CD4-positive, alpha-beta T cell (primary cell): ENCODE data around the gene TACO1. TPM values are rescaled to one million over a fixed set of nuclear protein-coding genes. Genes with fewer than 3 reads are reported as not detected.

Experiments used
- ATAC-seq: fragments of 200-7000 bp; cut with Tn5 transposase; one replicate; pipeline ENCODE4 v1.10.0; 2022; ENCODE audit warnings: mild to moderate bottlenecking; ENCODE audit not compliant: poor library complexity
- CTCF ChIA-PET: fragments of 350-600 bp; sonication (Branson Sonifier 250); formaldehyde crosslinking; loops from one replicate; lab custom pipeline; 2021; ENCODE audit warnings: antibody characterized with exemption, inconsistent platforms; lab: Charles Lee
- POLR2A ChIA-PET: fragments of 350-600 bp; sonication (Branson Sonifier 250); formaldehyde crosslinking; loops from one replicate; lab custom pipeline; 2021; ENCODE audit warnings: antibody characterized with exemption, inconsistent platforms; lab: Charles Lee
- DNase-seq, 14 experiments: peaks; one replicate each; pipeline ENCODE4 v3.0.0-alpha.2; 2013 to 2020; ENCODE audit warnings: mixed read lengths in 2 of 14
- H3K27ac ChIP-seq, 2 donors: one replicate each; pipeline versions ENCODE4 v1.5.1 to v1.7.0; 2013; ENCODE audit warnings: low read length in 2 of 2, low read depth in 1 of 2, mild to moderate bottlenecking in 1 of 2
- H3K27me3 ChIP-seq, 2 experiments: 1 replicate in 1 of 2; 2 replicates in 1 of 2; pipeline versions ENCODE4 v1.6.1 to v1.7.0; 2013; ENCODE audit warnings: low read length in 2 of 2, control low read depth in 1 of 2, mild to moderate bottlenecking in 1 of 2, moderate library complexity in 1 of 2; ENCODE audit not compliant: insufficient read depth in 2 of 2, control insufficient read depth in 1 of 2
- H3K36me3 ChIP-seq: one replicate; pipeline ENCODE4 v1.6.1; 2013; ENCODE audit warnings: low read length, control low read depth; ENCODE audit not compliant: insufficient read depth
- H3K4me1 ChIP-seq: one replicate; pipeline ENCODE4 v1.6.1; 2013; ENCODE audit warnings: low read length, control low read depth; ENCODE audit not compliant: insufficient read depth
- H3K4me3 ChIP-seq: one replicate; pipeline ENCODE4 v1.5.1; 2013; ENCODE audit warnings: mild to moderate bottlenecking, low read length, moderate library complexity
- H3K9me3 ChIP-seq, 2 experiments: 1 replicate in 1 of 2; 2 replicates in 1 of 2; pipeline versions ENCODE4 v1.6.1 to v1.7.0; 2013; ENCODE audit warnings: low read length in 2 of 2, mild to moderate bottlenecking in 2 of 2, control low read depth in 1 of 2, moderate library complexity in 1 of 2; ENCODE audit not compliant: control insufficient read depth in 1 of 2, insufficient read depth in 1 of 2
- H3K27ac Mint-ChIP-seq: one replicate; pipeline ENCODE4 v1.8.0; 2020; ENCODE audit warnings: mixed read lengths
- H3K27me3 Mint-ChIP-seq: one replicate; pipeline ENCODE4 v1.8.0; 2021; ENCODE audit warnings: mixed read lengths
- H3K36me3 Mint-ChIP-seq: one replicate; pipeline ENCODE4 v1.8.0; 2021; ENCODE audit warnings: low read depth, mixed read lengths
- H3K4me1 Mint-ChIP-seq: one replicate; pipeline ENCODE4 v1.8.0; 2021; ENCODE audit warnings: low read depth, mixed read lengths
- H3K4me3 Mint-ChIP-seq: one replicate; pipeline ENCODE4 v1.8.0; 2020; ENCODE audit warnings: mild to moderate bottlenecking, mixed read lengths
- H3K9me3 Mint-ChIP-seq: one replicate; pipeline ENCODE4 v1.8.0; 2020; ENCODE audit warnings: mixed read lengths
- CTCF ChIP-seq: fragments of 200-600 bp; IDR thresholded peaks from one replicate; pipeline ENCODE4 v1.8.0; 2022; ENCODE audit warnings: antibody characterized with exemption, mild to moderate bottlenecking
- intact Hi-C, 2 experiments: fragments of 100-400 bp; cut with DNase I in 1 of 2; cut with micrococcal nuclease in 1 of 2; formaldehyde crosslinking; loops; one replicate each; pipeline versions ENCODE4 v1.15.1 to v1.9.0; 2023 to 2025; cut with DNase I, micrococcal nuclease
- total RNA-seq, 174 experiments: library from RNA in 2 of 174; stranded (reverse) in 2 of 174; gene quantifications; one replicate each; pipeline ENCODE4 v1.2.3 and lab custom pipeline; 2021 to 2026

Gene TACO1
- total RNA-seq, 2 experiments from 2014 or later: 11.3 to 13.2 TPM

GRCh38 chr17:63644846-63645245 is 44.2 kb downstream of the TACO1 start:
- POLR2A ChIA-PET: no interaction called here
- H3K4me1 Mint-ChIP-seq: peaks cover 21% of the 10 kb centered on the region
- no peak overlapping the region for H3K4me3 ChIP-seq
- intact Hi-C loops: no loop called here
- no peaks in the 10 kb centered on the region for H3K27me3 ChIP-seq
- TF ChIP-seq CTCF: no peak
- H3K27me3 Mint-ChIP-seq: no peaks in the 10 kb centered on the region
- H3K27ac ChIP-seq: no peak overlapping the region
- DNase-seq: no peak
- ATAC-seq: no peak
- CTCF ChIA-PET: interaction anchor here (1.0 to 1.2 kb wide), 2 partner anchors 11 to 53 kb away, joined by 3 to 4 read pairs; no protein-coding TSS in a partner anchor
- H3K36me3 Mint-ChIP-seq: peaks cover 70% of the 10 kb centered on the region
- peaks cover 37% of the 10 kb centered on the region for H3K36me3 ChIP-seq
- H3K4me1 ChIP-seq: peaks cover 10% of the 10 kb centered on the region
- H3K9me3 ChIP-seq: no peaks in the 10 kb centered on the region
- H3K9me3 Mint-ChIP-seq: no peaks in the 10 kb centered on the region
- H3K4me3 Mint-ChIP-seq: no peak overlapping the region
- H3K27ac Mint-ChIP-seq: no peak overlapping the region

- Mint-ChIP-seq H3K4me3 (no peak overlapping the region), H3K27ac (peak overlapping the region; percentile 40), H3K9me3 (no peaks in the 10 kb centered on the region), H3K36me3 (peaks cover 73% of the 10 kb centered on the region), H3K27me3 (no peaks in the 10 kb centered on the region), H3K4me1 (peaks cover 23% of the 10 kb centered on the region)
- intact Hi-C loops: no loop called here
- H3K27ac ChIP-seq: no peak overlapping the region
- no peaks in the 10 kb centered on the region for H3K9me3 ChIP-seq
- ChIA-PET CTCF (interaction anchor here (1.0 to 1.2 kb wide), 2 partner anchors 10 to 52 kb away, joined by 3 to 4 read pairs; no protein-coding TSS in a partner anchor), POLR2A (interaction anchor here (0.6 to 1.0 kb wide), 3 partner anchors 57 to 137 kb away, joined by 3 read pairs; no protein-coding TSS in a partner anchor)
- H3K27me3 ChIP-seq: no peaks in the 10 kb centered on the region
- peaks cover 11% of the 10 kb centered on the region for H3K4me1 ChIP-seq
- H3K36me3 ChIP-seq: peaks cover 37% of the 10 kb centered on the region
- ATAC-seq: no peak
- no peak for TF ChIP-seq CTCF
- no peak overlapping the region for H3K4me3 ChIP-seq
- no peak for DNase-seq
These were observed 45.2 kb downstream of the TACO1 start for GRCh38 chr17:63645775-63646487.

- Mint-ChIP-seq H3K27me3 (no peaks in the 10 kb centered on the region), H3K36me3 (peaks cover 74% of the 10 kb centered on the region), H3K27ac (peak overlapping the region; percentile 40), H3K9me3 (no peaks in the 10 kb centered on the region), H3K4me3 (no peak overlapping the region), H3K4me1 (peaks cover 23% of the 10 kb centered on the region)
- Histone ChIP-seq H3K36me3 (peaks cover 37% of the 10 kb centered on the region), H3K4me3 (no peak overlapping the region), H3K27ac (no peak overlapping the region), H3K9me3 (no peaks in the 10 kb centered on the region), H3K27me3 (no peaks in the 10 kb centered on the region), H3K4me1 (peaks cover 11% of the 10 kb centered on the region)
- ChIA-PET POLR2A (interaction anchor here (0.9 to 1.0 kb wide), 2 partner anchors 57 to 136 kb away, joined by 3 read pairs; no protein-coding TSS in a partner anchor), CTCF (no interaction called here)
- TF ChIP-seq CTCF: no peak
- intact Hi-C loops: no loop called here
- no peak for ATAC-seq
- DNase-seq: peak in 2 of 14 experiments; percentile 28 to 30
These were observed 45.8 kb downstream of the TACO1 start for GRCh38 chr17:63646488-63646806.
